Measurements from ENCODE around the gene LRP1.
"Not testable (repeated sequence)": the region's sequence is repeated elsewhere in the genome, so short reads cannot be mapped to it uniquely, and the experiment has no call there.

LRP1 gene

GRCh38 chr12:57112492-57113294 lies 15.6 kb upstream of the LRP1 start:
- no peak for DNase-seq

GRCh38 chr12:57116580-57117281 lies 11.6 kb upstream of the LRP1 start:
- DNase-seq, result no peak

GRCh38 chr12:57118711-57119271 lies 9.5 kb upstream of the LRP1 start:
- no peak for DNase-seq

- DNase-seq, result no peak
Observed at GRCh38 chr12:57119294-57120085, 8.8 kb upstream of the LRP1 start.

GRCh38 chr12:57120718-57121117 lies 7.6 kb upstream of the LRP1 start:
- DNase-seq, result not testable (repeated sequence)

GRCh38 chr12:57123813-57124212 lies 4.5 kb upstream of the LRP1 start:
- DNase-seq, result no peak

GRCh38 chr12:57124261-57124877 lies 3.9 kb upstream of the LRP1 start:
- peak; percentile 60 for DNase-seq

DNA sequence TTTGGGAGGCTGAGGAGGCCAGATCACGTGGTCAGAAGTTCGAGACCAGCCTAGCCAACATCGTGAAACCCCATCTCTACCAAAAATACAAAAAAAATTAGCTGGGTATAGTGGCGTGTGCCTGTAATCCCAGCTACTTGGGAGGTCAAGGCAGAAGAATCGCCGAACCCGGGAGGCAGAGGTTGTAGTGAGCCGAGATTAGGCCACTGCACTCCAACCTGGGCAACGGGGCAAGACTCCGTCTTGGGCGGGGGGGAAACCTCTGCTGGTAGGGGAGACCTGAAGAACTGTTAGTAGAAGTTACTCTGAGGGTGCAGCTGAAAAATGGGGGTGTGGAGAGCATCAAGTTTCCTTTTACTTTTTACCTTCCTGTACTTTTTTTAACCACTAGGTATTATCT lies 2.2 kb upstream of the LRP1 start:
- no peak for DNase-seq

- DNase-seq, result no peak
Observed at GRCh38 chr12:57126561-57126960, 1.7 kb upstream of the LRP1 start.

DNA sequence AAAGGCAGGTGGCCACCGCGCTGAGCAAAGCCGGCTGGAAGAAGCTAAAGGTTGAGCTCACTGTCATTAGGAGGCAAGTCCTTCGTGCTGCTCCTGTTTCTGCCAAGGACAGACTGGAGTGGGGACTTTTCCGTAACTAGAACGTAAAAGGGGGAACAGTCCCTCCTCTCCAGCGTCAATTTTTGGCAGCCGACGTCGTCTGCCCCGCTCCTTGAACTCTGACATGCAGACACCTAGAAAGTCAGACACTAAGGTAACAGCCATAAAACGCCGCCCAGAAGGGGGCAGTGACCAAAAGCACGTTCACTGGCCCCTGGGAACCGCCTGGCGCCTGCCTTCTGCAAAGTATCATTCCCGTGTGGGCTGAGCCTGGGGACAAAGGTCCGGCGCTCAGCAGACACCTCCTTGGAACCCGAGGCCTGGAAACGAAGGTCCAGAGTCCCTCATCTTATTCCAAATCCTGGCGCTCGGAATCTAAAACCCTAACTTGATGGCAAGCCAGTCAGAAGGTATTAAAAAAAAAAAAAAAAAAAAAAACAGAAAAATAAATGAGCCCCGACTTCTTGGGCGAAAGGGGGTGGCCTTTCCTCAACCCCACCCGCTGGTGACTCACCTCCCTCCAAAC lies 1.1 kb upstream of the LRP1 start:
- peak; percentile 34 for DNase-seq

DNA sequence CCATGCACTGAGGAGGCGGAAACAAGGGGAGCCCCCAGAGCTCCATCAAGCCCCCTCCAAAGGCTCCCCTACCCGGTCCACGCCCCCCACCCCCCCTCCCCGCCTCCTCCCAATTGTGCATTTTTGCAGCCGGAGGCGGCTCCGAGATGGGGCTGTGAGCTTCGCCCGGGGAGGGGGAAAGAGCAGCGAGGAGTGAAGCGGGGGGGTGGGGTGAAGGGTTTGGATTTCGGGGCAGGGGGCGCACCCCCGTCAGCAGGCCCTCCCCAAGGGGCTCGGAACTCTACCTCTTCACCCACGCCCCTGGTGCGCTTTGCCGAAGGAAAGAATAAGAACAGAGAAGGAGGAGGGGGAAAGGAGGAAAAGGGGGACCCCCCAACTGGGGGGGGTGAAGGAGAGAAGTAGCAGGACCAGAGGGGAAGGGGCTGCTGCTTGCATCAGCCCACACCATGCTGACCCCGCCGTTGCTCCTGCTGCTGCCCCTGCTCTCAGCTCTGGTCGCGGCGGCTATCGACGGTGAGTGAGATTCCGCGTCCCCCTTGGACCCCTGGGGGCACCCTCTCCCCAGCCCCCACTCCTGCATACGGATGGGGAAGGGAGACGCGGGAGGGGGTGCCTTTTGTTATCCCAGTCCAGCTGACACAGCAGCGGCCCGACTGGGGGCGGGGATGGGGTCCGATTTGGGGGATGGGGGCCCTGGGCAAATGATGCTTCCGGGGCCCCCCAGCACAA lies 400 bp downstream of the LRP1 start:
- DNase-seq, result no peak

- no peak for DNase-seq
Observed at GRCh38 chr12:57129321-57129842, 1.1 kb downstream of the LRP1 start.

DNA sequence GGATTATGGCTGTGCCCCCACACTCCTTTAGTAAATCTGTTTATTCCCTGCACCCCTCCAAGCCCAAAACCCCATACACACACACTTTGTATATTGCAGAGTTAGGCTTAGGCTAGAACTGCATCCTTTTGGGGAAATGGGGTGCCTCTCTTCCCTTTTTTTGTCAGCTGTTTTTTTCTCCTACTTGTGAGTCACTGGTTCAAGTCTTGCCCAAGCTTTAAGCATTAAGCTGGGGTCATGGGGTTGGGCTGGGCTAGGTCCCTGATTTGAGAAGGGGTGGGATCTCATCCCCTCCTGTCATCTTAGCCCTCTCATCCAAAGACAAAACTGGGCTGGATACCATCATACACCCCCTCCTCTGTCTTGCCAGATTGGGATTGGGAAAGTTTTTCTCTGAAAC lies 1.6 kb downstream of the LRP1 start:
- DNase-seq, result no peak

GRCh38 chr12:57130941-57131340 lies 2.7 kb downstream of the LRP1 start:
- no peak for DNase-seq

DNA sequence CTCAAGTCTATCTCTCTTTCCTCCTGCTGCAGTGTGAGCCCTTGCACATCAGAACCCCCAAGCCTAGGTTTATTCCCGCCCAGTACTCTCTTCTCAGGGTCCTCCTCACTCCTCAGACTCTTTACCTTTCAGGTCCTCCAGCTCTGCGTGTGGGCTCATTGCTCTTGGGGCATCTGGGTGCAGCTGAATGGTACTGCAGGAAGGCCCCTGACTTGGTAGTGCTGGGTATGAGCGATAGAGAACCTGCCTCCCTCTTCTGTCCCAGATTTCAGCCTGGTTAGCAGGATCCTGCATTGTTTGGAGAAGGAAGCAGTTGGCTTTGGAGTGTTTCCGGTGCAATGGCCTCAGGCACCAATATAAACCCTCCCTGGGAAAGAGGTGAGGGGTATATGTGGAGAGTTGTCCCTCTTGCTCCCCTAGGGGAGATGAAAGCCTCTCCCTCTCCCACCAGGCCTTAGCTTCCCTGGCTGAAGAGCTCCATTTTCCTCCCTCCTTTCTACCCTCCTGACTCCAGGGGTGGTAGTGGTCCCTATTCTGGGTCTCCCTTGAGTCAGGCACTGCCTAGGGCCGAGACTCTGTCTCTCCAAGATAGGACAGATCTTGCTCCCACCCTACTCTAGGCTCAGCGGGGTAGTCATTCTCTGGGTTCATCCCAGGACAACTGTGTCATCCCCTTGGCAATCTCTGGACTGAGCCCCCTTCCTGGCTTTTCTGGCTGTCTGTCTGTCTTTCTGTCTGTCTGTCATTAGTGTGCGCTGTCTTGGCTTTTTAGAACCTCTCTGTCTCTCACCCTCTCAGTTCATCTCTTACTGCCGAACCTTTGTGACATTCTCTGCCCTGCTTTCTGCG lies 3.8 kb downstream of the LRP1 start:
- no peak for DNase-seq

- DNase-seq, result no peak
Observed at GRCh38 chr12:57133013-57133569, 4.8 kb downstream of the LRP1 start.

DNA sequence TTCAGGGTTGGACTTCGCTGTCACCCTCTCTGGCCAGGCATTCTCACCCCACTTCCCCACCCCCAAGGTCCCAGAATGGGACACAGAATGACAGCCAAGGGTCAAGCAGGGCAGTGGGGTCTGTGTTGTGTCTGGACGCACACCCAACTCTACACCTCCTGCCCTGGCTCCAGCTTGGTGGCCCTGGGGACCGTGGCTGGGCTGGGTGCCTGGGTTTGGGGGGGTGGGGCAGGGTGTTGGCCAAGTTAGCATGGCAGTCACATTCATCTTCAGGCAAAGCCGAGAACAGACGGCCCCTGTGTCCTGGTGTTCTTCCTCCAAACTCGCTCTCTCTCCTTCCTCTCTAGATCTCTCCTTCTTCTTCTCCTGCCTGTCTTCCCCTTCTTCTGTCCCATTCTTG lies 5.6 kb downstream of the LRP1 start:
- no peak for DNase-seq

GRCh38 chr12:57134949-57135348 lies 6.7 kb downstream of the LRP1 start:
- DNase-seq, result no peak

DNA sequence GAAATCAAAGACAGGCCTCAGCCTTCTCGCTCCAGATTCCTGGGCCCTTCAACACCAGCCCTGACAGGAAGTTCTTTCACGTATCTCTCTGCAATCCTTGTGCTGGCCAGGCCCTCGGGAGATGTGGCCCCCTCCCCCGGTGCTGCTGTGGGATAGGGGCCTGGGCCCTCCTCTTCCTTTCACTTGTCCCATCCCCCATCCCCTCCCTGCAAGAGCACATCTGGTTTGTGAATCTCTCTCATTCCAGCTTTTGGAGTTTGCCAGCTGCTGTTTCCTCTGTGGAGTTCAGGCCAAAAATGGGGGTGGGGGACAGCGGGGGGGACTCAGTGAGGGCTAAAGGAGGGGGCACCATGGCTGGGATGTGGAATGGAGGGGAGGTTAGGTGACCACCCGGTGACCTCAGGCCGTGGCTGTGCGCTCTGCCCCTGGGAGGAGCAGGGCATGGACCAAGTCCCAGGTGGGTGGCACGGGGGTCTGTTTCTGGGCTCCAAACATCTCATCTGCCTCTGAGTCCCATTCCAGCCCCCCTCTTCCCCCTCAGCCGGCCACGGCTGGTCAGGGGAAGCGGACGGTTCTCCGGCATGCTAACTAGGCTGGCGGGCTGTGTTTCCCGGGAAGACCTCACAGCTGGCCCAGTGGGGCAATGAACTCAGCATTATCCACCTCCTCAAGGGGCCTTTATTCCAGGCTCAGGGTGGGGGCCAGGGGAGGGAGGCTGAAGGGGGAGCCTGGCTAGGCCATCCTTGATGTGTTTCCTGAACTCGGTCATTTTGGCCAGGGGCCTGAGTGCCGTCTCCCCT lies 7.4 kb downstream of the LRP1 start:
- DNase-seq, result no peak

All from NCI-H1105 treated with DMSO at 0.1 percent for 48 hours (cell line).